Measurements from ENCODE around the gene MRGPRX2. TPM values are rescaled to one million over a fixed set of nuclear protein-coding genes. Genes with fewer than 3 reads are reported as not detected.

The MRGPRX2 gene
- total and polyA plus RNA-seq, 9 donors: 0.22 to 0.23 TPM; not detected in 7

GRCh38 chr11:19093976-19094375 is 33.5 kb upstream of the MRGPRX2 start:
- WGBS, 3 donors: 38 to 56% (median 48%) methylated on average over 4 of the region's 4 CpGs
- H3K27me3 ChIP-seq: no peaks in the 10 kb centered on the region
- intact Hi-C loops (cut with DNase I): no loop called here
- H3K4me3 ChIP-seq: no peak overlapping the region
- H3K9me3 ChIP-seq: no peaks in the 10 kb centered on the region
- H3K36me3 ChIP-seq: no peaks in the 10 kb centered on the region
- DNase-seq: no peak
- TF ChIP-seq, protein P1, sequence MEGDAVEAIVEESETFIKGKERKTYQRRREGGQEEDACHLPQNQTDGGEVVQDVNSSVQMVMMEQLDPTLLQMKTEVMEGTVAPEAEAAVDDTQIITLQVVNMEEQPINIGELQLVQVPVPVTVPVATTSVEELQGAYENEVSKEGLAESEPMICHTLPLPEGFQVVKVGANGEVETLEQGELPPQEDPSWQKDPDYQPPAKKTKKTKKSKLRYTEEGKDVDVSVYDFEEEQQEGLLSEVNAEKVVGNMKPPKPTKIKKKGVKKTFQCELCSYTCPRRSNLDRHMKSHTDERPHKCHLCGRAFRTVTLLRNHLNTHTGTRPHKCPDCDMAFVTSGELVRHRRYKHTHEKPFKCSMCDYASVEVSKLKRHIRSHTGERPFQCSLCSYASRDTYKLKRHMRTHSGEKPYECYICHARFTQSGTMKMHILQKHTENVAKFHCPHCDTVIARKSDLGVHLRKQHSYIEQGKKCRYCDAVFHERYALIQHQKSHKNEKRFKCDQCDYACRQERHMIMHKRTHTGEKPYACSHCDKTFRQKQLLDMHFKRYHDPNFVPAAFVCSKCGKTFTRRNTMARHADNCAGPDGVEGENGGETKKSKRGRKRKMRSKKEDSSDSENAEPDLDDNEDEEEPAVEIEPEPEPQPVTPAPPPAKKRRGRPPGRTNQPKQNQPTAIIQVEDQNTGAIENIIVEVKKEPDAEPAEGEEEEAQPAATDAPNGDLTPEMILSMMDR (IDR thresholded peaks at IDR 0.05): no peak
- TF ChIP-seq POLR2A (IDR thresholded peaks at IDR 0.05) (no peak), EP300 (IDR thresholded peaks at IDR 0.05) (no peak)
- no peaks in the 10 kb centered on the region for H3K4me1 ChIP-seq (ENCODE audit: insufficient read depth)
- no peak overlapping the region for H3K27ac ChIP-seq

GRCh38 chr11:19092850-19093249 is 32.3 kb upstream of the MRGPRX2 start:
- no peak for DNase-seq
- H3K9me3 ChIP-seq: no peaks in the 10 kb centered on the region
- H3K4me1 ChIP-seq (ENCODE audit: insufficient read depth): no peaks in the 10 kb centered on the region
- TF ChIP-seq POLR2A (IDR thresholded peaks at IDR 0.05): no peak
- no peak for TF ChIP-seq EP300 (IDR thresholded peaks at IDR 0.05)
- TF ChIP-seq, protein P1 (IDR thresholded peaks at IDR 0.05): no peak
- intact Hi-C loops (cut with DNase I): no loop called here
- WGBS, 3 donors: 95 to 96% (median 96%) methylated on average over 2 of the region's 2 CpGs
- H3K27ac ChIP-seq: no peak overlapping the region
- H3K36me3 ChIP-seq: no peaks in the 10 kb centered on the region
- H3K27me3 ChIP-seq: no peaks in the 10 kb centered on the region
- no peak overlapping the region for H3K4me3 ChIP-seq

DNA sequence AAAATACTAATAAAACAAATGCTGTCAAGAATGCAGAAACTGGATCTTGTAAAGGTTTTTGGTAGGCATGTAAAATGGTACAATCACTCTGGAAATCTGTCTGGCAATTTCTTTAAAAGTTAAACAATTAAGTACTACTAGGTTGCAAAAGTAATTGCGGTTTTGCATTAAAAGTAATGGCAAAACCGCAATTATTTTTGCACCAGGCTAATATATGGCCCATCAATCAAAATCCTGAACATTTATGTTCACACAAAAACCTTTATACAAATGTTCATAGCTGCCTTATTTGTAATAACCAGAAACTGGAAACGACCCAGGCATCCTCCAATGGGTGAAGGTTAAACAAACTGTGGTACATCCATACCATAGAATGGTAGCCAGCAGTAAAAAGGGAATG is 31.8 kb upstream of the MRGPRX2 start:
- no peak overlapping the region for H3K27ac ChIP-seq
- no peak for DNase-seq
- no peaks in the 10 kb centered on the region for H3K9me3 ChIP-seq
- H3K36me3 ChIP-seq: no peaks in the 10 kb centered on the region
- TF ChIP-seq POLR2A (IDR thresholded peaks at IDR 0.05) (no peak), EP300 (IDR thresholded peaks at IDR 0.05) (no peak)
- TF ChIP-seq, protein P1 (IDR thresholded peaks at IDR 0.05): no peak
- H3K4me3 ChIP-seq: no peak overlapping the region
- 67 to 82% (median 80%) methylated on average over 3 of the region's 3 CpGs for WGBS, 3 donors
- H3K4me1 ChIP-seq (ENCODE audit: insufficient read depth): no peaks in the 10 kb centered on the region
- H3K27me3 ChIP-seq: no peaks in the 10 kb centered on the region
- intact Hi-C loops (cut with DNase I): no loop called here

DNA sequence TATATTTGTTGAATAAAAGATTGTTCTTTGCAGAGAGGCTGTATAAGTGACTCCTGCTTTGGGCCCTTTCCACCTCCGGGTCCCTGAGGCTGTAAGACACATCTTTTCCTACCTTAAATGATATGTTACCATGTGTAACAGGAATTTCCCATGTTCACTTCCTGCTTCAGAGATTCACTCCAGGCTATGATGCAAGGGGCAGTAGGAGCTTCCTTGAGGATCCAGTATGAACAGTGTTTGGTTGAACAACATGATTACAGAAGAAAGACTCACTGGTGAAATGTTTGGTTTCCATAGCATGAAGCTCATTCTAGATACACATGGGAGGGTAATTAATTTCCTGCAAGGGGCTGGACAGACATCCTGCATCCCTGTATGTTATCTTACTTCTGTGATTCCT is 30.8 kb upstream of the MRGPRX2 start:
- Histone ChIP-seq H3K9me3 (no peaks in the 10 kb centered on the region), H3K36me3 (no peaks in the 10 kb centered on the region), H3K27ac (no peak overlapping the region), H3K4me1 (ENCODE audit: insufficient read depth) (no peaks in the 10 kb centered on the region), H3K27me3 (no peaks in the 10 kb centered on the region), H3K4me3 (no peak overlapping the region)
- TF ChIP-seq POLR2A (IDR thresholded peaks at IDR 0.05): no peak
- TF ChIP-seq EP300 (IDR thresholded peaks at IDR 0.05): no peak
- TF ChIP-seq, protein P1 (IDR thresholded peaks at IDR 0.05): no peak
- intact Hi-C loops (cut with DNase I): no loop called here
- WGBS, 3 donors: 78 to 92% (median 91%) methylated on average over 1 of the region's 1 CpG
- DNase-seq: no peak
